Prostate gland (tissue), 2 donors: ENCODE results near the gene KCND2. TPM values are rescaled to one million over a fixed set of nuclear protein-coding genes. Genes with fewer than 3 reads are reported as not detected.

ENCODE experiments used
- DNase-seq: peaks from one replicate; pipeline ENCODE4 v3.0.0-alpha.2; 2019; ENCODE audit warnings: low spot score
- H3K27ac ChIP-seq, 2 donors: fragments of 200-600 bp; sonication (generic); 2 replicates each; pipeline ENCODE4 v1.5.1; 2017 to 2019
- H3K27me3 ChIP-seq: fragments of 200-600 bp; sonication (generic); replicated peaks from 2 replicates; pipeline ENCODE4 v1.5.1; 2019; ENCODE audit not compliant: insufficient read depth
- H3K36me3 ChIP-seq, 2 donors: fragments of 200-600 bp; sonication (generic); 1 replicate in 1 of 2; 2 replicates in 1 of 2; pipeline versions ENCODE4 v1.5.1 to v1.8.1; 2017 to 2019
- H3K4me1 ChIP-seq: fragments of 200-600 bp; sonication (generic); replicated peaks from 2 replicates; pipeline ENCODE4 v1.5.1; 2019
- H3K4me3 ChIP-seq, 2 donors: fragments of 200-600 bp; sonication (generic); 2 replicates each; pipeline ENCODE4 v1.5.1; 2017 to 2019
- H3K9me3 ChIP-seq: fragments of 200-600 bp; sonication (generic); 2 replicates; pipeline ENCODE4 v1.5.1; 2017
- CTCF ChIP-seq, 4 experiments: fragments of 200-600 bp in 2 of 4; fragments of 450-650 bp in 2 of 4; sonication (generic) in 2 of 4; IDR thresholded peaks; 1 replicate in 3 of 4; 2 replicates in 1 of 4; pipeline ENCODE4 v1.5.1; 2016 to 2019; ENCODE audit warnings: antibody characterized with exemption in 4 of 4, mild to moderate bottlenecking in 2 of 4, moderate library complexity in 2 of 4
- POLR2A ChIP-seq: fragments of 450-650 bp; IDR thresholded peaks from one replicate; pipeline ENCODE4 v1.6.1; 2016; ENCODE audit warnings: antibody characterized with exemption, mild to moderate bottlenecking
- POLR2AphosphoS5 ChIP-seq: sonication (generic); formaldehyde crosslinking; IDR thresholded peaks from one replicate; pipeline ENCODE4 v1.6.1; 2017; ENCODE audit warnings: antibody characterized with exemption
- WGBS: methylation state at CpG from one replicate; pipeline ENCODE4 v1.1.5; 2018; 5-methylcytosine and 5-hydroxymethylcytosine counted together
- intact Hi-C: fragments of 100-400 bp; cut with DNase I; formaldehyde crosslinking; loops from one replicate; pipeline ENCODE4 v1.14.2; 2022
- total RNA-seq, 2 donors: library from RNA; depleted of rRNA; stranded (reverse); fragments of >200 nt; gene quantifications; one replicate each; pipeline ENCODE4 v1.1.0, GENCODE V29; 2016

KCND2 gene
- total RNA-seq, 2 donors from 2014 or later = 3.0 TPM; not detected in 1

GRCh38 chr7:120402801-120403200 lies 129.8 kb downstream of the KCND2 start:
- no peak overlapping the region for H3K4me3 ChIP-seq
- no peaks in the 10 kb centered on the region for H3K9me3 ChIP-seq
- TF ChIP-seq POLR2AphosphoS5 (no peak), POLR2A (no peak), CTCF (IDR thresholded peaks at IDR 0.05) (no peak)
- H3K4me1 ChIP-seq = no peaks in the 10 kb centered on the region
- intact Hi-C loops = no loop called here
- 4% methylated on average over 1 of the region's 1 CpG for WGBS
- DNase-seq = no peak
- H3K27ac ChIP-seq = no peak overlapping the region
- H3K27me3 ChIP-seq = no peaks in the 10 kb centered on the region
- no peaks in the 10 kb centered on the region for H3K36me3 ChIP-seq

- 68% methylated on average over 1 of the region's 1 CpG for WGBS
- Histone ChIP-seq H3K4me1 (no peaks in the 10 kb centered on the region), H3K36me3 (no peaks in the 10 kb centered on the region), H3K27ac (no peak overlapping the region), H3K27me3 (no peaks in the 10 kb centered on the region), H3K9me3 (no peaks in the 10 kb centered on the region), H3K4me3 (no peak overlapping the region)
- intact Hi-C loops = no loop called here
- TF ChIP-seq POLR2A = no peak
- TF ChIP-seq POLR2AphosphoS5 = no peak
- no peak for TF ChIP-seq CTCF (IDR thresholded peaks at IDR 0.05)
- DNase-seq = no peak
Measured at GRCh38 chr7:120404042-120404441, 131.1 kb downstream of the KCND2 start.

- H3K27ac ChIP-seq = no peak overlapping the region
- intact Hi-C loops = no loop called here
- no peaks in the 10 kb centered on the region for H3K27me3 ChIP-seq
- DNase-seq = no peak
- H3K9me3 ChIP-seq = no peaks in the 10 kb centered on the region
- no peak for TF ChIP-seq POLR2AphosphoS5
- H3K36me3 ChIP-seq = no peaks in the 10 kb centered on the region
- no peaks in the 10 kb centered on the region for H3K4me1 ChIP-seq
- H3K4me3 ChIP-seq = no peak overlapping the region
Measured at GRCh38 chr7:120405652-120406051, 132.7 kb downstream of the KCND2 start.

GRCh38 chr7:120407010-120407409 lies 134.0 kb downstream of the KCND2 start:
- no peaks in the 10 kb centered on the region for H3K36me3 ChIP-seq
- no peak for DNase-seq
- H3K4me3 ChIP-seq = no peak overlapping the region
- 47% methylated on average over 5 of the region's 5 CpGs for WGBS
- H3K4me1 ChIP-seq = no peaks in the 10 kb centered on the region
- H3K27ac ChIP-seq = no peak overlapping the region
- TF ChIP-seq CTCF (IDR thresholded peaks at IDR 0.05) (no peak), POLR2A (no peak), POLR2AphosphoS5 (no peak)
- no peaks in the 10 kb centered on the region for H3K9me3 ChIP-seq
- no peaks in the 10 kb centered on the region for H3K27me3 ChIP-seq
- intact Hi-C loops = no loop called here

GRCh38 chr7:120412139-120413050 lies 139.4 kb downstream of the KCND2 start:
- TF ChIP-seq POLR2A = no peak
- TF ChIP-seq CTCF (IDR thresholded peaks at IDR 0.05) = no peak
- no peak for TF ChIP-seq POLR2AphosphoS5
- H3K27me3 ChIP-seq = no peaks in the 10 kb centered on the region
- DNase-seq = no peak
- H3K27ac ChIP-seq = no peak overlapping the region
- no peaks in the 10 kb centered on the region for H3K4me1 ChIP-seq
- intact Hi-C loops = no loop called here
- 68% methylated on average over 2 of the region's 2 CpGs for WGBS
- no peaks in the 10 kb centered on the region for H3K36me3 ChIP-seq
- H3K9me3 ChIP-seq = no peaks in the 10 kb centered on the region
- no peak overlapping the region for H3K4me3 ChIP-seq
